Hepatocyte (in vitro differentiated cells): ENCODE data around the gene LAMTOR4. TPM values are rescaled to one million over a fixed set of nuclear protein-coding genes. Genes with fewer than 3 reads are reported as not detected.

Experiments
- DNase-seq: peaks from one replicate; pipeline ENCODE4 v3.0.0-alpha.2; 2016; ENCODE audit warnings: low spot score
- H2AFZ ChIP-seq: fragments of 200-600 bp; sonication (generic); 2 replicates; pipeline ENCODE4 v1.6.0; 2016; ENCODE audit warnings: antibody characterized with exemption, mild to moderate bottlenecking
- H3K27ac ChIP-seq: fragments of 200-600 bp; sonication (generic); 2 replicates; pipeline ENCODE4 v1.5.1; 2016; ENCODE audit warnings: mild to moderate bottlenecking
- H3K27me3 ChIP-seq: fragments of 200-600 bp; sonication (generic); 2 replicates; pipeline ENCODE4 v1.6.1; 2016
- H3K36me3 ChIP-seq: fragments of 200-600 bp; sonication (generic); replicated peaks from 2 replicates; pipeline ENCODE4 v1.5.1; 2016; ENCODE audit warnings: low read depth; ENCODE audit not compliant: insufficient read depth
- H3K4me1 ChIP-seq: fragments of 200-600 bp; sonication (generic); 2 replicates; pipeline ENCODE4 v1.5.1; 2016; ENCODE audit warnings: mild to moderate bottlenecking, moderate library complexity; ENCODE audit not compliant: insufficient read depth
- H3K4me2 ChIP-seq: fragments of 200-600 bp; sonication (generic); 2 replicates; pipeline ENCODE4 v1.6.0; 2016
- H3K4me3 ChIP-seq: fragments of 200-600 bp; sonication (generic); 2 replicates; pipeline ENCODE4 v1.5.1; 2016; ENCODE audit warnings: mild to moderate bottlenecking
- H3K79me2 ChIP-seq: fragments of 200-600 bp; sonication (generic); 2 replicates; pipeline ENCODE4 v1.6.0; 2017; ENCODE audit warnings: mild to moderate bottlenecking
- H3K9me2 ChIP-seq: fragments of 200-600 bp; sonication (generic); replicated peaks from 2 replicates; pipeline ENCODE4 v1.6.0; 2017; ENCODE audit warnings: mild to moderate bottlenecking; ENCODE audit not compliant: insufficient read depth
- H3K9me3 ChIP-seq: fragments of 200-600 bp; sonication (generic); 2 replicates; pipeline ENCODE4 v1.5.1; 2016; ENCODE audit warnings: low read depth, mild to moderate bottlenecking
- H4K20me1 ChIP-seq: fragments of 200-600 bp; sonication (generic); 2 replicates; pipeline ENCODE4 v1.6.0; 2016; ENCODE audit warnings: mild to moderate bottlenecking; ENCODE audit not compliant: insufficient read depth, poor library complexity, severe bottlenecking
- CTCF ChIP-seq: fragments of 200-600 bp; sonication (generic); IDR thresholded peaks from 2 replicates; pipeline ENCODE4 v1.5.1; 2016; ENCODE audit warnings: antibody characterized with exemption, mild to moderate bottlenecking; ENCODE audit not compliant: poor library complexity
- EZH2 ChIP-seq: fragments of 200-600 bp; sonication (generic); IDR thresholded peaks from 2 replicates; pipeline ENCODE4 v1.6.1; 2016; ENCODE audit warnings: antibody characterized with exemption, mild to moderate bottlenecking, borderline replicate concordance
- EZH2phosphoT487 ChIP-seq: fragments of 200-600 bp; sonication (generic); IDR thresholded peaks from one replicate; pipeline ENCODE4 v1.6.1; 2018; ENCODE audit warnings: antibody characterized with exemption, mild to moderate bottlenecking, low read depth, moderate library complexity; ENCODE audit not compliant: unreplicated experiment, severe bottlenecking
- WGBS: methylation state at CpG from one replicate; pipeline ENCODE4 v1.1.6; 2016; ENCODE audit warnings: low lambda C conversion rate; ENCODE audit errors: missing lambda C conversion rate; 5-methylcytosine and 5-hydroxymethylcytosine counted together
- polyA plus RNA-seq: library from polyadenylated mRNA; unstranded; fragments of >200 nt; fragmentation: Nextera tagmentation; extraction: Ambion mirVana; gene quantifications from 2 replicates; pipeline ENCODE4 v1.2.1, GENCODE V29; 2016
- total RNA-seq: library from RNA; depleted of rRNA; stranded (reverse); fragments of >200 nt; gene quantifications from 2 replicates; pipeline ENCODE4 v1.2.3, GENCODE V29; 2014

The LAMTOR4 gene
- total and polyA plus RNA-seq, 2 experiments from 2014 or later: 90.5 to 228 TPM

DNA sequence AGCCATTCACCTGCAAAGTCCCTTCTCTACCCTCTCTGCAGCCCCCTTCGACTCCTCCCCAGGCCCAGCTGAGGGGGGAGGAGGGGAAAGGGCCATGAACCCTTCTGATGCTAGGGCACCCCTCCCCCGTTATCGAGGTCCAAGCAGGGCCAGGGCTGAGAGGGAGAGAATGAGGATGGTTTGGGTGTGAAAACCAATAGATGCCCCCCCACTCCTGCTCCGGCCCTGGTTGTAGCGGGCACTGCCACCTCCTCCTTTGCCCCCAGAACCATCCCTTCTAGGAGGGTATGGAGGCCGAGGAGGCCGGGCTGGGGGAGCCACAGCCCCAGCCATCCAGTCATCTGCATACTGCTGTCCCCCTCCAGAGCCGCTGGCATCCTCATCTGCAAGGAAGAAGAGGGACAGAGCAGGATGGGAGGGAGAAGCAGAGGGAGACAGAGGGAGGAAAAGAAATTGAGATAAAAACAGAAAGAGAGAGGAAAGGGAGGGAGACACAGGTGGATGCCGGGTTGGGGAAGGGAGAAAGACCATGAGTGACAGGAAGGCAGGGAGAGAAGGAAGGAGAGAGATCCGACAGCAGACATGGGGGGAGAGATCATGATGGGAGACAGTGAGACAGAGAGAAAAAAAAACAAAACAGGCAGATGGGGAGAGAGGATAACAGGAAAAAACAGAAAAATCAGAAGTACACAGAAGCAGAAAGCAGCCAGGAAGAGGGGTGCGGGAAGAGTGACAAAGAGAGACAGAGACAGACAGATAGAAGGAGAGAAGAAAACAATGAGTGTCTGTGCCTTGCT lies 21.6 kb downstream of the LAMTOR4 start:
- Histone ChIP-seq H3K4me2 (no peak overlapping the region), H3K27me3 (peaks cover 18% of the 10 kb centered on the region)

GRCh38 chr7:100171087-100171681 lies 22.5 kb downstream of the LAMTOR4 start:
- H3K27me3 ChIP-seq: peaks cover 18% of the 10 kb centered on the region
- H3K27ac ChIP-seq: no peak overlapping the region
- H4K20me1 ChIP-seq: no peaks in the 10 kb centered on the region
- H3K4me1 ChIP-seq: peaks cover 20% of the 10 kb centered on the region
- no peak for TF ChIP-seq EZH2
- no peak for TF ChIP-seq EZH2phosphoT487
- no peak for TF ChIP-seq CTCF
- no peaks in the 10 kb centered on the region for H3K79me2 ChIP-seq
- DNase-seq: peak; percentile 53
- H3K4me3 ChIP-seq: peak overlapping the region; percentile 33
- no peaks in the 10 kb centered on the region for H3K9me3 ChIP-seq
- H3K36me3 ChIP-seq: no peaks in the 10 kb centered on the region
- peak overlapping the region; percentile 52 for H2AFZ ChIP-seq
- 6% methylated on average over 24 of the region's 61 CpGs for WGBS
- H3K4me2 ChIP-seq: peak overlapping the region; percentile 93
- no peaks in the 10 kb centered on the region for H3K9me2 ChIP-seq

More for the DNA sequence above, 21.6 kb downstream of the LAMTOR4 start:
- Histone ChIP-seq H3K9me2 (no peaks in the 10 kb centered on the region), H3K4me1 (peaks cover 20% of the 10 kb centered on the region), H2AFZ (no peak overlapping the region), H3K27ac (no peak overlapping the region), H3K9me3 (no peaks in the 10 kb centered on the region), H4K20me1 (no peaks in the 10 kb centered on the region), H3K36me3 (no peaks in the 10 kb centered on the region), H3K4me3 (no peak overlapping the region), H3K79me2 (no peaks in the 10 kb centered on the region)
- no peak for DNase-seq
- WGBS: 88% methylated on average over 11 of the region's 11 CpGs
- TF ChIP-seq EZH2phosphoT487 (no peak), CTCF (no peak), EZH2 (no peak)

GRCh38 chr7:100171840-100172239 lies 23.1 kb downstream of the LAMTOR4 start:
- Histone ChIP-seq H3K4me2 (peak overlapping the region; percentile 93), H3K27me3 (peaks cover 17% of the 10 kb centered on the region), H3K9me3 (no peaks in the 10 kb centered on the region), H4K20me1 (no peaks in the 10 kb centered on the region), H3K4me1 (peaks cover 20% of the 10 kb centered on the region), H2AFZ (no peak overlapping the region), H3K4me3 (no peak overlapping the region), H3K36me3 (no peaks in the 10 kb centered on the region), H3K9me2 (no peaks in the 10 kb centered on the region), H3K27ac (no peak overlapping the region), H3K79me2 (no peaks in the 10 kb centered on the region)
- no peak for DNase-seq
- 33% methylated on average over 12 of the region's 22 CpGs for WGBS
- no peak for TF ChIP-seq CTCF
- no peak for TF ChIP-seq EZH2phosphoT487
- no peak for TF ChIP-seq EZH2
